Stimulated activated CD4-positive, alpha-beta T cell treated with anti-CD3 and anti-CD28 coated beads, TNF-alpha, amount 100 ng/mL, for 24 hours (primary cell): ENCODE measurements around the gene WNT9B.

Experiments
- DNase-seq, 3 experiments: peaks; one replicate each; pipeline ENCODE4 v3.0.0-alpha.2; 2020; ENCODE audit warnings: low read depth in 3 of 3

WNT9B gene, protein sequence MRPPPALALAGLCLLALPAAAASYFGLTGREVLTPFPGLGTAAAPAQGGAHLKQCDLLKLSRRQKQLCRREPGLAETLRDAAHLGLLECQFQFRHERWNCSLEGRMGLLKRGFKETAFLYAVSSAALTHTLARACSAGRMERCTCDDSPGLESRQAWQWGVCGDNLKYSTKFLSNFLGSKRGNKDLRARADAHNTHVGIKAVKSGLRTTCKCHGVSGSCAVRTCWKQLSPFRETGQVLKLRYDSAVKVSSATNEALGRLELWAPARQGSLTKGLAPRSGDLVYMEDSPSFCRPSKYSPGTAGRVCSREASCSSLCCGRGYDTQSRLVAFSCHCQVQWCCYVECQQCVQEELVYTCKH

GRCh38 chr17:46851029-46851741, at the start of gene WNT9B:
TSS of gene WNT9B (plus strand) at chr17:46851583. CDS start at chr17:46851639, 56 bp downstream.
- no peak for DNase-seq

DNA sequence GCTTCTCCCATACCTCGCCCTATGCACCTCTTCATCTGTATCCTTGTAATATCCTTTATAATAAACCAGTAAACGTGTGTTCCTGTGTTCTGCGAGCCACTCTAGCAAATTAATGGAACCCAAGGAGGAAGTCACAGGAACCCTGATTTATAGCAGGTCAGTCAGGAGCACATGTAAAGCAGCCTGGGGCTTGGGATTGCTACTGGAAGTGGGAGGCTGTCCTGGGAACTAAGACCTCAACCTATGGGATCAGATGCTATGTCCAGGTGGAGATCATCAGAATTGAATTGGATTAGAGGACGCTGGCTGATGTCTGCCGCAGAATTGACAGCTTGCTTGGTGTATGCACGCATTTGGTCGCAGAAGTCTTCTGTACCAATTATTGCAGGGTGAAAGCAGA, 48.6 kb upstream of the WNT9B start:
- no peak for DNase-seq

- DNase-seq = no peak
Measured at GRCh38 chr17:46803544-46803943, 47.8 kb upstream of the WNT9B start.

DNA sequence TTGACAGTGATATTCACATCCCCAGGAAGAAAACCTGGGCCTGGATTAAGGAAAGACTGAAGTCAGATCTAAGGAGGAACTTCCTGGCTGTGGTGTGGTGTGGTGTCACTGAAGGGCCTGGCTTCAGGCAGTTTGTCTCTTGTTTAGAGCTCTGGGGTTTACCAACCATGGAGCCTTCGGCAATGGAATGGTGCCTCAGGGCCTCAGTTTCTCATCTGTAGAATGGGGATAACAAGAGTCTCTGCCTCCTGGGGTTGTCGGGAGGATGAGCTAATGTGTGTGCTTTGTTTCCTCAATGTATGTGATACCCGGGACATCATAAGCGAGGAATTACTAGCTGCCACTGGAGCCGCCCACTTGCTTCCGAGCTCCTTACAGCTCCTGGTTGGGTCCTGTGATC, 45.6 kb upstream of the WNT9B start:
- no peak for DNase-seq

DNA sequence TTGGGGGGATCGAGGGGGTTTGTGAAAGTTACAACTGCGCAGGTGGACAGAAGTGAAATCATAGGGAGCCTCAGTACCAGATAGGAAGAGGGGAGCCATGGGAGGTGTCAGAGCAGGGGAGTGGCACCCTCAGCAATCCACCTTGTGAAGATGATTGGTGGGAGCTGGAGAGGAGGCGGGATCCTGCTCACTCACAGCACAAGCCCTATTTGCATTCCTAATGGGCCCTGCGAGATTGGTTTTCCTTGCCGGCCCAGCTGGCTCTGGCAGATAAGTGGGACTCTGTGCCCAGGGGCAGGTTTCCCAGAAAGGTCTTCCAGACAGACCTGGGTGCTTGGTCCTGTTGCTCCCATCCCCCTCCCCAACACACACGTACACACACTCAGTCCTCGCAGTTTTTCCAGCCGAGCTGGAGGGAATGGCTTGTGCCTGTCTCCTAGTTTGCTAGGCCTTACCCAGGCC, 42.2 kb upstream of the WNT9B start:
- DNase-seq = no peak

DNA sequence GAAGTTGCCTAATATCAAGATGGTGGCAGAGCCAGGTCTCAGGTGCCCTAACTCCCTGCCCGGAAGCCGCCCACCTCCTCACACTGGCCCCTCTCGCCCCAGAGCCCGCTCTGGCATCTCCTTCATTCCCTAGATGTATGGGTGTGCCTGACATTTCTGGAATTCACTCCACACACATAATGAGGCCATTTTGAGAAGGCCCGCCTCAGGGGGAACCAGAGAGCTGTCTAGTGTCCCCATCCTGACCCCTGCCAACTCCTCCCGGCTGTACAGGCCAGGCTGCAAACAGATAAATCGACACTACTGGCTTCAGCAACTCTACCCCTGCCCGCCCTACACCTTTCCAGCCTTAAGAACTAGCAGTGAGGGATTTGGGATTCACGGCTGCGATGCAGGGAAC, 40.5 kb upstream of the WNT9B start:
- no peak for DNase-seq

DNA sequence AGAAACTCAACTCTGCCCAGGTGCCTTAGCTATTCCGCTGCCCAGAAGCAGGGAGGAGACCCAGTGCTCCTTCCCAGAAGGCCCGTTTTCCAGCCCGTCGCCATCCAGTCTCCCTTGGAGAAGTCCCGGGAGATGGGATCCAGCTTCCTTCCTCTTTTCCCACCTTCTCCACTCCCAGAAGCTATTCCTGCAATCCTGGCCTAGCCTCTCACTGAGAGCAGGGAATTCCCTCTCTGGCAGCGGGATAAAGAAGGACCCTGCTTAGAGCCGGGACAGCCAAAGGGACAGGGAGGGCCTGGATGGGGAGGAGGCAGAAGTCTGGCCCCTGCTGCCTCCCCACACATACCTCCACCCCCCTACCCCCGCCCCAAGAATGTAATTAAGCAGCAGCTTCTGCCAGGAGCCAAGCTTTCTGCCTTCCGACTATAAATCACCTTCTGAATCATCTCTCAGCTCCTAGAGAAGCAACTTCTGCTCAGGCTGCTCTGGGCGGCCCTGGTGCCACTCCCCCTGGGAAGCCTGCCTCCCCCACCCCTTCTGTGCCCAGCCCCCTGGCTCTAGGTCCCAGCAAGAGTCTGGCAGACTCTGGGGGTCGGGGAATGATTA, 39.3 kb upstream of the WNT9B start:
- DNase-seq = no peak

- no peak for DNase-seq
Measured at GRCh38 chr17:46812624-46813318, 38.6 kb upstream of the WNT9B start.

DNA sequence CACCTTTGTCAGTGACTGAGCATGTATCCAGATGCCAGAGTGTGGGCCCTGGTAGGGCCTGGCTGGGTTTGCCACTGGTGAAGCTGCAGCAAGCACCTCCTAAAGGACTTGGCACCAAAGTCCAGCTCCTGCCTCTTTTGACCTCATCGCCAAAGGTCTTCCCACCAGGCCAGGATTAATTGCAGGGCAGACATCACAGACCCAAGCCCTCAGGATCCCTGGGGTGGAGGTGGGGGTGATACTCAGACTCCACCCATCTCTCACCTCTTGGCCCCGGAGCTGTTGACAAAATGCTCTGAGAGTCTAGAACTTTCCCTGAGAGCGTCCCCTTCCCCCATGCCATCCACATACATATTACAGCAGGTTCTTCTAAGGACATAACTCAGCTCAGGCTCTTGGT, 37.5 kb upstream of the WNT9B start:
- no peak for DNase-seq

- no peak for DNase-seq
Measured at GRCh38 chr17:46814446-46814845, 36.9 kb upstream of the WNT9B start.

DNA sequence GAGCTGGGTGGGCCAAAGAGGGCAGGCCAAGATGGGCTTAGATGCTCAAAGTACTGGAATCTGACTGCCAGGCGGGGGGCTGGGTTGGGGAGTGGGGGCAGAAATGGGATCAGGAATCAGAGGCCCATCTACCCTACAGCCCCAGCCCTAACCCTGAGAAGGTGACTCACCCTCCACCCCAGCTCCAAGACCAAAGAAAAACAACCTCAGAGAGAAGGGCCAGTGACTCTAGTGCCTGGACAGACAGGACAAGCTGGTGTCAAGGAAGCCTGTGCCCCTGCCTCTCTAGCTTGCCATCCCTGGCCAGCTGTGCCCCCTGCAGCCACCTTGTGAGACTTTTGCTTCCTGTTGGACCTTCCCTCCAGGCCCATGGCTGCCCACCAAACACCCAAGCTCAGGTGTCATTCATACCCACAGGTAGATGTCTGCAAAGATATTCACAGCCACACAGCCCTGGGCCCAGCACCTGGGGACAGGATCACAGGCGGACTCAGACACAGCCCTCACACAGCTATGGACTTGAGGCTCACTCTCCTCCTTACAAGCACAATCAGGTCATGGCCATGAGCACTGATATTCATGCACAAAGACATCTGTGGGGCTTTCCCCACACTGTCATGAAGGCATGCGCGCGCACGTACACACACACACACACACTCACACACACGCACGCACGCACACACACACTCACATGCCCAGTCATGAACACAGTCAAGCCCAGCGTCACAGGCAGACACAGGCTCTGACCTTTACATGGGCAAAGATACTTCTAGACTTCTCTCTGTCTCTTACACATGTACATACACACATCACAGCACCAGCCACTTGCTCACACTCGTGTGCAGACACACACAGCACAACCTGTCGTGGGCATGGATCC, 35.7 kb upstream of the WNT9B start:
- no peak for DNase-seq

DNA sequence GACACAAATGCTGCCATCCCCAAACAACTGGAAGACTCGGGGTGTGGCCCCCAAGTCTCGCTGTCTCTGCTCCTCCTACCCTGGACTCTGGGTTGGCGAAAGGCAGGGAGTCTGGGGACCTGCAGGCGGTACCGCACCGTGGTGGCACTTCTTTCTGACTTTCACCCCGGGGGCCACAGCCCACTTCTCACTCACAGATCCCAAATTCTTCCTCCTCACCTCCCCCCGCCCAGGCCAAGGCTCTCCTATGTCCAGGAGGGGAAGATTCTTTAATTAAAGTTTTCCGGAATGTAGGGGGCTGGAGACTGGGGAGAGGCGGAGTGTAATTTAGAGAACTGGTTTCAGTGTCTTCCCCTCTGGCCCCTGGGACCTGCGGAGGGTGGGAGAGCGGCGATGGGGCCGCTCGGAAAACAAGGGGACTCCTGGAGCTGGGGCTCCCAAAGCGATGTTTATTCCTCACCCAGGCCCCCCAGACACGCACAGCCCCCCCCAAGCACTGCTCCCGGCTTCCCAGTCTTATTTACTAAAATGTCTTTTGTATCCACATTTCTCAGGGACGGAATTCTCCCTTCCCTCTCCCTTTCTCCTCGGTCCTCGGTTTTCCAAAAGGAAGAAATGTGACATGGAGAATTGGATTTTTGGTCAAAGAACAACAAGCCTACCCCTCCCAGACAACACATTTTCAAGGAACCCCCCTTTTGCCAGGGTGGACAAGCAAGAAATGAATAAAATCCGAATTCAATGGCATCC, 34.1 kb upstream of the WNT9B start:
- DNase-seq = no peak

DNA sequence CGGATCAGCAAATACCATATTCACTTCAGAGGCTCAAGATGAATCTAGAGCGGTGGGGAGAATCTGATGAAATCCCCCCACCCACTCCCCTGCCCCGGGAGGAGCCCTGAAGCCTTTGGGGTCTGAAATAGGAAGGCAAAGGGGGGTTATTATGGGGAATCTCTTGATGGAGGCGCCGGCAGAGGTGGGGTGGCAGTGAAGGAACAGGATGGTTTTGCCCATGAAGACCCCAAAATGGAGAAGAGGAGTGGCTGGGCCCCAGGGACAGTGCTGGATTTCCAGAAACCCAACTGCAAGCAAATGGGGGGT, 33.5 kb upstream of the WNT9B start:
- no peak for DNase-seq

- peak in 2 of 3 experiments; percentile 18 to 59 for DNase-seq
Measured at GRCh38 chr17:46818316-46818928, 33.0 kb upstream of the WNT9B start, which contains the start of gene WNT3. TSS of gene WNT3 (minus strand) at chr17:46818692. CDS start at chr17:46818597, 95 bp downstream.

GRCh38 chr17:46818929-46819859, 32.2 kb upstream of the WNT9B start:
- no peak for DNase-seq

DNA sequence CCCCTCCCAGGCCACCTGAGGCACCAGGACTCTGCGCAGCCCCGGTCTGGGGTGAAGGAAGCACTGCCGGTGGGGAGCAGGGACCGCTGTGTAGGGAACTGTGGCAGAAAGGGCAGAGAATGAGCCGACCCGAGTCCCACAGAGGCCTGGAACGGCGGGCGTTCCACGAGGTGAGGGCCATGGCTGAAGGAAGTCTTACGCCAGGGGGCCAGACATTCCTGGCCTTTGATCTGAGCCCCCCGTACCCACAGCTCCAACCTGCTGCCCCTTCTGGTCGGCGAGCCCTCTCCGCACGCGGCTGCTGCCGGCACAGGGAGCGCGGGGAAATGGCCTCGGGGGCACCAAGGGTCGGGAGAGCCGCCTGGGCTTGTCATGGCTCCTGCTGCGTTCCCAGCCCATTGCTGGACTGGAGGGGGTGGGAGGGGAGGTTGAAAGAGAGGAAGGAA, 31.5 kb upstream of the WNT9B start:
- no peak for DNase-seq

DNA sequence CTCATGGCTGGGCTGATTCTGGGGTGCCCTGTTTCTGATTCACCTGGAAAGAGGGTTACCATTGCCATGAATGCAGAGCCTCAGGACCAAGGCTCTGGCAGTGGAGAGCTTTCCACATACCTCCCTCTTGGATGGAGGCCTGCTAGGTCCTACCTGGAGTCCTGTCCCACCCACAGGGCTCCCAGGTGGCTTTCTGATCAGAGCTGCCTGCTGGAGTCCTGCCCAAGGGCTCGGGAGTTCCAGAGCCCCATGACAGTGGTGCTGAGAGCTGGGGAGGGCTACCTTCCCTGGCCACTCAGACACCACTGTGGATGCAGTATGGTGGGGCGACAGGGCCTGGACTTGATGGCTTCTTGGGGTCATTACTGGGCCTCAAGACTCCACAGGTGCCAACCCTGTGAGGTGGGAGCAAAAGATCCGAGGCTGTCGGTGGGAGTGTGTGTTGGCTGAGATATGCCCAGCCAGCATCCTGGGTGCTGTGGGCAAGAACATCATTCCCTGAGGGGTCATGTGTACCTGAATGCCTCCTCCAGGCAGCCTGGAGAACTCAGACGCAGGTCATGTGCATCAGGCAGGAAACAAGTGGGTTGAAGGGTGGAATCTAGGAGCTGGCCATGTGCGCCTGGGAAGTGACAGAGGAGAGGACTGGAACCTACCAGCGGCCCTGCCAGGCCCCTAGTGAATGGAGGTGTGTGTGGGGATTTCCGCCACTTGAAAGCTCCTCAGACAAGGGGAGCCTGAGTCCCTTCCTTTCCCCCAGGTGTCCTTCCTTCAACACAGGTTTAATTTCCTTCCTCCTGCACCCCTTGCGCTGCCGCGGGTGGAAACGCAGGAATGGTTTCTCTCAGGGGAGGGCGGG, 30.6 kb upstream of the WNT9B start:
- no peak for DNase-seq
